ENCODE results near the gene CAB39L. TPM values are rescaled to one million over a fixed set of nuclear protein-coding genes. Genes with fewer than 3 reads are reported as not detected.

Gene CAB39L
- total RNA-seq, 1 donor from 2014 or later: 10.7 TPM

- DNase-seq (ENCODE audit: low read depth, low spot score): no peak
- Mint-ChIP-seq H3K9me3 (peaks cover 6% of the 10 kb centered on the region), H3K27me3 (ENCODE audit: low read depth) (no peaks in the 10 kb centered on the region), H3K4me1 (no peaks in the 10 kb centered on the region), H3K27ac (ENCODE audit: unreplicated experiment) (no peak overlapping the region), H3K36me3 (ENCODE audit: low read depth) (peaks cover 7% of the 10 kb centered on the region), H3K4me3 (no peak overlapping the region)
- no peak for TF ChIP-seq CTCF (conservative IDR thresholded peaks at IDR 0.05)
Observed at GRCh38 chr13:49386664-49387063, 57.2 kb downstream of the CAB39L start.

GRCh38 chr13:49376121-49376520 is 67.7 kb downstream of the CAB39L start:
- TF ChIP-seq CTCF (conservative IDR thresholded peaks at IDR 0.05): no peak
- no peak overlapping the region for H3K27ac Mint-ChIP-seq (ENCODE audit: unreplicated experiment)
- H3K9me3 Mint-ChIP-seq: no peaks in the 10 kb centered on the region
- H3K4me1 Mint-ChIP-seq: no peaks in the 10 kb centered on the region
- DNase-seq (ENCODE audit: low read depth, low spot score): no peak
- no peaks in the 10 kb centered on the region for H3K36me3 Mint-ChIP-seq (ENCODE audit: low read depth)
- no peak overlapping the region for H3K4me3 Mint-ChIP-seq
- no peaks in the 10 kb centered on the region for H3K27me3 Mint-ChIP-seq (ENCODE audit: low read depth)

- Mint-ChIP-seq H3K4me3 (no peak overlapping the region), H3K36me3 (ENCODE audit: low read depth) (no peaks in the 10 kb centered on the region), H3K27ac (ENCODE audit: unreplicated experiment) (no peak overlapping the region), H3K9me3 (no peaks in the 10 kb centered on the region), H3K27me3 (ENCODE audit: low read depth) (no peaks in the 10 kb centered on the region), H3K4me1 (peaks cover 5% of the 10 kb centered on the region)
- no peak for TF ChIP-seq CTCF (conservative IDR thresholded peaks at IDR 0.05)
- no peak for DNase-seq (ENCODE audit: low read depth, low spot score)
Observed at GRCh38 chr13:49374585-49375290, 69.1 kb downstream of the CAB39L start.

GRCh38 chr13:49373716-49374115 is 70.1 kb downstream of the CAB39L start:
- H3K4me1 Mint-ChIP-seq: peaks cover 5% of the 10 kb centered on the region
- no peak for TF ChIP-seq CTCF (conservative IDR thresholded peaks at IDR 0.05)
- no peaks in the 10 kb centered on the region for H3K36me3 Mint-ChIP-seq (ENCODE audit: low read depth)
- no peak overlapping the region for H3K27ac Mint-ChIP-seq (ENCODE audit: unreplicated experiment)
- no peaks in the 10 kb centered on the region for H3K9me3 Mint-ChIP-seq
- no peaks in the 10 kb centered on the region for H3K27me3 Mint-ChIP-seq (ENCODE audit: low read depth)
- no peak for DNase-seq (ENCODE audit: low read depth, low spot score)
- no peak overlapping the region for H3K4me3 Mint-ChIP-seq

- no peak for TF ChIP-seq CTCF (conservative IDR thresholded peaks at IDR 0.05)
- Mint-ChIP-seq H3K27ac (ENCODE audit: unreplicated experiment) (peak overlapping the region; percentile 40), H3K4me3 (no peak overlapping the region), H3K36me3 (ENCODE audit: low read depth) (no peaks in the 10 kb centered on the region), H3K27me3 (ENCODE audit: low read depth) (no peaks in the 10 kb centered on the region), H3K9me3 (no peaks in the 10 kb centered on the region), H3K4me1 (peaks cover 5% of the 10 kb centered on the region)
- no peak for DNase-seq (ENCODE audit: low read depth, low spot score)
Observed at GRCh38 chr13:49371943-49372613, 71.8 kb downstream of the CAB39L start.

All from neural crest cell (in vitro differentiated cells).